Skin of body (tissue), 2 donors: ENCODE results near the gene ANKIB1. TPM values are rescaled to one million over a fixed set of nuclear protein-coding genes. Genes with fewer than 3 reads are reported as not detected.
"Not testable (repeated sequence)": the region's sequence is repeated elsewhere in the genome, so short reads cannot be mapped to it uniquely, and the experiment has no call there.

Experiments used
- DNase-seq: peaks from one replicate; lab custom pipeline; 2025; lab: John Stamatoyannopoulos, UW
- total RNA-seq: library from RNA; depleted of rRNA; stranded (reverse); fragments of >200 nt; gene quantifications from one replicate; pipeline ENCODE4 v1.2.3, GENCODE V29; 2014

The ANKIB1 gene
- total RNA-seq, 1 donor from 2014 or later = 38.7 TPM

DNA sequence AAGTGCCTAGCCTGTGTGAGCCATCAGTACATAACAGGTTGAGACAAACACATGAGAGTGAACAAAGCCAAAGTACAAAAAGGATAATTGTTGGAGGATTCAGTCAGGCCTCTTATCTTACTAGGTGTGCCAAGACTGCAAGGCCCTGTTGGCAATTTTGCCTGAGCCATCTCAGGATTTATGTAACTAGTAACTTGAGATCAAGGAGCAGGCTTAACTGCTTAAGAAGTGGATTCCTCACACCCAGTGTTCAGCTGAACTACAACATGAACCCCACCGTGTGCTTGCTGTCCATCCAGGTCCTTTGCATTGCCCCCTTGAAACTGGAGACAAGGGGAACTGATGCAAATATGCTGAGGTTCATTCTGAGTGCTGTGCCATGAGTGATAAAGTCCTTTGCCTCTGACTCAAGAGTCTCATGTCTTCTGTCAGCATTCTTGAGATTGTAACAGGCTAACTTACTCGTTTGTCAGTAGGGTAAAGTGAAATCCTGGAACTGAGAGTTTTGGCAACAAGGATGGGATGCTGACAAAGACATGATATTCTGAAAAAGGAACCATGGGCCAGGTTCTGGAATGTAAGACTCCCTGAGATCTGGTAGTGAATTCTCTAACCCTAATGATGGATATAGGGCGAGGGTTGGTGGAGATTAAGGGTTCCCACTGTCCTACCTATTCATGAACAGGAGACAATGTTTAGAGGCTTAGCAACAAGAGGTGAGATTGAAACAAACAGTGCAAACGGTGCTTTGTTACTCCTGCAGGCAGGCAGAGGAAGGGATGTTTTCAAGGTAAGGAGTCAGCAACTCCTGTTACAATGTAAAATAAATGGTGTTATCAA lies 157.4 kb downstream of the ANKIB1 start:
- no peak for DNase-seq

GRCh38 chr7:92403760-92404074 lies 157.9 kb downstream of the ANKIB1 start:
- no peak for DNase-seq

DNA sequence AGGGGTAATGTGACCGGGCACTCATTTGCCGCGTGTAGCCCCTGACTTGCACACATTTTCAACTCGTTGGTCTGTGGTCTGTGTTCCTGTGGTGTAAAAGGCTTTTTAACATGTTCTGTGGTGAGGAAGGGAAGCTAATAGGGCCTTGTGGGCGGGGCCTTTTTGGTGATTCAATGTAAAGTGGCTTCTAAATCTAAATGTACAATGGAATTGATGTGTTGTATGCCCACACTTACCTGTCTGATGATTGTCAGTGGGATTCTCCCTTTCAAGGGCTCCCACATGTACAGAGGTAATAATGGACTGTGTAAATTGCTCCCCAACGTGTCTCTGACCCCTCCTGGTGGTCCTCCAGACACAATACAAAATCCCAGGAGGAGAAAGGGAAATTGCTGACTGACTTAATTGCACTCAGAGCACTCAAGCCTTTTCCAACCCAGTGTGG lies 158.4 kb downstream of the ANKIB1 start:
- DNase-seq = no peak

DNA sequence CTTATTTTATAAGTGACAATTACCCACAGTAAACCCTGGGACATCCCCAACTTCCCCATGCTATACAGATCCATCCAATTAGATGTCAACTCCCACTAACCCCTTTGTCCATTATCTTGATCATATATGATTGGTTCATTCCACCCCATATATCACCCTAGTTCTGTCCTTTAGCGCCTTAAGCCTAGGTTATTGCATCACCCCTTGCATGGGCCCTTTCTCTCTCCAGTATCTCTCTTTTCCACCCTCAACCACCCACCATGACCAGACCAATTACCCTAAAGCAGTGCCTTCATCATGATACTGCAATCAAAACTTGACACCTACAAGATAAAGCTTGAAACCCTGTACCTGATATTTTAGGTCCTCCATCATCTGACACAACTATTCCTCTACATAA lies 163.6 kb downstream of the ANKIB1 start:
- DNase-seq = no peak

GRCh38 chr7:92410162-92410561 lies 164.4 kb downstream of the ANKIB1 start:
- not testable (repeated sequence) for DNase-seq

- no peak for DNase-seq
Measured at GRCh38 chr7:92412745-92413144, 167.0 kb downstream of the ANKIB1 start.

DNA sequence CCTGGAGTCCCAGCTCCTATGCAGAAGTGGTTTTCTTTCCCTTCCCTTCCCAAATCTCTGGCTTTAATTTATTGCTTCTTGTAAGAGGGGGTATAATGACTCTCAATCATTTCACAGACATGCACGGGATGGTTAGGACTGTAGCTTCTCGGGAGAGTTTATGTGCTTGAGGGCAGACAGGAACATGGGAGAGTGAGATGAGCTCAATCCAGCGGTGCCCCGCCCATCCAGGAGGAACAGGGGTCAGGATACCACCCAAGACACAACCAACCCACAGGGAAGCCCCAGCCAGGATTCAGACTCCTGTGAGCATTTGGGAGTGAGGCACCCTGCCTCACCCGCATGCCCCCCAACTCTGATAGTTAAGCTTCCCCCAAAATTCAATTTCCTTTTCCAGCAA lies 167.8 kb downstream of the ANKIB1 start:
- no peak for DNase-seq

DNA sequence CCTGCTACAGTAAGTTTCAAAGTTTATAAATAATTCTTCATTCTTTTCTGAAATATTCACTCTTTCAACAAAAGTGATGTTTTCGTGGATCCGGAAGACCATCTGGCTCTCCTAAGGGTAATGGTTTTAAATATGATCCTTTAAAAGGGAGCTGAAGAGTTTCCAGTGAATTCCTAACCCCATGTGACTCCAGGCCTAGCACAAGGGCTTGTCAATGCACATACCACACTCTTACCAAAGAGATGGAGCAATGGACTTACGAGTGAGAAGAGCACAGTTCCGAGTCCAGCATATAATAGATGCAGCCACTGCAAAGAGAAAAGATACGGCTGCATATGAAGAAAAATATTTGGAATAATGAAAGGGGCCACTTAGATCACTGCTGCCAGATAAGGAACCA lies 169.5 kb downstream of the ANKIB1 start:
- DNase-seq = no peak

DNA sequence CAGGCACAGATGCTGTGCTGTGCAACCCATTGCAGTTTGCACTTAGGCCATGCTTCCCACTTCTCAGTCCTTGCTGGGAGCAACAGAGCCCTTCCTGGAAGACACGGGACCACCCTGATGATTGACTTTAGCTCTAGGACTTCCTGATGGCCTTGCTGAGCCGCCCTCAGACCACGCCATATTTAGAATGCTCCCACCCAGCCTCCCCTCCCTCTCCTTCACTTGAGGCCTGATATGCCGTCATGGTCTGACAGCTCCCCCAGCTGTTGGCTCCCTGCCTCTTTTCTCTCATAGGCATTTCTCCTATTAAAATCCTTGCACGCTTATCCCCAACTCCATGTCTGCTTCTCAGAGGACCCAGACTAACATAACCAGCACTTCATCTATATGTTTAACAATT lies 172.1 kb downstream of the ANKIB1 start:
- no peak for DNase-seq

DNA sequence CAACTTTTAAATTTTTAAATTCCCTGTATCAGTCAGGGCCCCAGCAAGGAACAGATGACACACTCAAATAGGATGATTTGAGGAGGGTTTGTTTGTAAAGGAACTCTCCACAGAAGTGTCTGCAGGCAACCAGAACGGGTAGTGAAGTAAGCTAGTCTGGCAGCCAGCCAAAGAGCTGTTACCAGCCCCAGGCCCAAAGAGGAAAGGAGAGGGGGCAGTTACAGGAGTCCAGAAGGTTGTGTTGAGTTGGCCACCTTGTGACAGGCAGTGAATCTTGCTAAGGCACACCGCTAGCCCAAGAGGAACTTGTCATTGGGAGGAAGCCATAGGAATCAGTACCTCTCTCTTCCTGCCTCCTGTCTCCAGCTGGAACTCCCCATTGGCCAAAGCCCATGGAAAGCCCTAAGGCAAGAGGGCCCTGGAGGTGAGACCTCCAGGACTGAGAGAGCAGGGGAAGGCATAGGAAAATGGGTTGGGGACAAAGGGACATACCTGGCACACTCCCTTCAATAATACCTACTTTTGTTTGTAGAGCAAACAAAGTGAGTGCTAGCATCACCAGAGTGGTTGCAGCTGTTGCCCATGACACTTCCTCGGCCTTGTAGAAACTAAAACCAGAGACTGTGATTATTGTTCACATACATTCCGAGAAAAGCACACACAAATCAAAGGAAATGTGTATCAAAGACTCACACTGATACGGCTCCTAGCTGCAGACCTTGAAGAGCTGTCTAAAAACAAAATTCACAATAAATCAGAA lies 176.1 kb downstream of the ANKIB1 start:
- DNase-seq = no peak

DNA sequence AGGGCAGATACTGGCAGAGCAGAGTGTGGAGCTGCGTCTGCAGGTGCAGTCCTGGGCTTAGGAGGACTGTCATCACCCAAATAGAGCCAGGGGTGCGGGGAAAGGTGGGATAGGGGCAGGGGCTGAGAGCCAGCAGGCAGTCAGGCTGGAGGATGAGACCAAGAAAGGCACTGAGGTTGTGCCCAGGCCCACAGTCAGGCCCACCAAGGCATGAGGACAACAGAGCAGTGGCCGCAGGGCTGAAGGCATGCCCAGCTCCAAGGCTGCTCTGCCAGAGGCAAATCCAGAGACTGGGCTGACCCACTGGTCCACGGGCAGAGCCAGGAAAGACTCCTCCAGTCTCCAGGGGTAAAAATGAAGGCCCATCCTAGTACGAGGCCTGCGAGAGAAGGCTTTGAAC lies 177.2 kb downstream of the ANKIB1 start:
- DNase-seq = no peak

- no peak for DNase-seq
Measured at GRCh38 chr7:92423710-92424131, 177.9 kb downstream of the ANKIB1 start.

GRCh38 chr7:92425311-92425947 lies 179.7 kb downstream of the ANKIB1 start:
- no peak for DNase-seq

DNA sequence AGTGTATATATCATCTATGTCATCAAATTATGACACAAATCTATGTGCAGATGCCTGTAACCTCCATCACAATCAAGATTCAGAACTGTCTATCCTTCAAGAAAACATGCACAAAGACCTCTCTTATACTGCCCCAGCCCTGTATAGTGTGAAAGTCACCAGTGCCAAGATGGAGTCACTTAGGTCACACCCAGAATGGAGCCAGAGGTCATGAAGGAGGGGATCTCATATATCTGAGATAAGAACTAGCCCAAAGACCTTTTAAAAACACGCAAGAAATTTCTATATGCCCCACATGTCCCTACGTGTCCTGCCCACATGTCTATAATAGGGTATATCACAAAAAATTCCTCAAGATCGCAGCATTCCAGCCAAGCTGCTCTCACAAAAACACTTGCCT lies 181.4 kb downstream of the ANKIB1 start:
- DNase-seq = no peak

DNA sequence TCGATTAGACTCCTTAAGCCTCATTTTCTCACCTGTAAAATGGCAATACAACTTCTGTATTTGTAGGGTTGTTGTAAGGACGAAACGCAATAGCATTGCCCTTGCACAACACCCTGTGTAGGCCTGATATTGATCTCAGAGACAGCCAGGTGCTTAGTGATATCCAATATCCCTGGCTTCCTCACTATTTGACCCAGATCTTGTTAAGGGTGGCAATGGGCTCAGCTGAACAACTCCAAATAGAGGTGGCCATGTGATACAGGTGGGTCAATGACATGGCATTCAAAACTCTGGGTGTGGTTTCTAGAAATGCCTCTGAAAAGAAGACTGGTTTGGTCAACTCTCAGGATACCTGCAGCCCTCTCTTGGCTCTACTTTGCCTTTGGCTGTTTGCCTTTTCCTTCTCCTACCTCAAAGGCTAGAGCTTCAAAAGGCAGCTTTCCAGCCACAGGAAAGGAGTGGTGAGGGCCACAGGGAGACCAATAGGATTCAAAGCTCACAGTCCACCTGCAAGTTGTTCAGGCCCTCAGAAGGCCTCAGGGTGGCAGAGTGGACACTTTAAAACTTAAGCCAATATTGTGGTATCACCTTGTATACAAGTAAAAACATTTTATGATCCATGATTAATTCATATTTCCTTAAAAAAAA lies 186.6 kb downstream of the ANKIB1 start:
- no peak for DNase-seq

- DNase-seq = no peak
Measured at GRCh38 chr7:92433019-92433418, 187.2 kb downstream of the ANKIB1 start.

DNA sequence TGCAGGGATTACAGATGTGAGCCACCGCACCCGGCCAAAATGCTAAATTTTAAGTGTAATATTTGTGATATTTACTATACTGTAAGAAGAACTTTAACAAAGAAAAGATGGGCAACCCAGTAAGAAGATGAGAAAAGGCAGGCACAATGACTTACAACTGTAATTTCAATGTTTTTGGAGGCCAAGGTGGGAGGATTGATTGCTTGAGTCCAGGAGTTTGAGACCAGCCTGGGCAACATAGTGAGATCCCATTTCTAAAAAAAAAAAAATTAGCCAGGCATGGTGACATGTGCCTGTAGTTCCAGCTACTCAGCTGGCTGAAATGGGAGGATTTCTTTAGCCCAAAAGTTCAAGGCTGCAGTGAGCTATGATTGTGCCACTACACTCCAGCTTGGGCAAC lies 189.8 kb downstream of the ANKIB1 start:
- DNase-seq = no peak

- DNase-seq = no peak
Measured at GRCh38 chr7:92436612-92437445, 191.1 kb downstream of the ANKIB1 start.

DNA sequence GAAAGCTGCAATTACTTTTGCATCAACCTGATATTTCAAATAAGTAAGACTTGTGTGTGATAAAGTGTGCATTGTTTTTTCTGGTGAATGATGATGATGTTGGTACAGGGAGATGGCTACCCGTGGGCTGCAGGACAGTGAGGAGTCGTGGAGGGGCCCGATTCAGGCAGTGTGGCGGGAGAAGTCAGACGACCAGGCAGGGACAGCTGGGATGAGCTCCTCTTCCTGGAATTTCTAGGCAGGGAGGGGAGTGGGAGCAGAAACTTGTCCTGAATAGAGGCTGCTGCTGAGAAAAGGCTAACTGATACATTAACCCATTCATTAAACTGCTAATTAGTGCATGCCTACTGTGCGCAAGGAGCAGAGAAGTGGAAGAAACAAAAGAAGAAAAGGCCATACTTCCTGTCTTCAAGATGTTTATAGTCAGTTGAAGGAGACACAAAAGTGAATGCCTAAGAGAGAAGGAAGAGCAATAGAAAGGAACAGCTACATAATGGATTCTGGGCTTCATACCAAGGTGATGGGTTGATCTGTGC lies 192.2 kb downstream of the ANKIB1 start:
- DNase-seq = no peak

DNA sequence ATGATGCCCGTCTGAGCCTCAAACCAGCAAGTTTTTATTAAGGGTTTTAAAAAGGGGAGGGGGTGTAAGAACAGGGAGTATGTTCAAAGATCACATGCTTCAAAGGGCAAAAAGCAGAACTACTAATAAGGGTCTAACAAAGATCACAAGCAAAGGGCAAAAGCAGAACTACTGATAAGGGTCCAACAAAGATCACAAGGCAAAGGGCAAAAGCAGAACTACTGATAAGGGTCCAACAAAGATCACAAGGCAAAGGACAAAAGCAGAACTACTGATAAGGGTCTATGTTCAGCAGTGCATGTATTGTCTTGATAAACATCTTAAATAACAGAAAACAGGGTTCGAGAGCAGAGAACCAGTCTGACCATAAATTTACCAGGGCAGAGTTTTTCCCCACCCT lies 196.9 kb downstream of the ANKIB1 start:
- DNase-seq = not testable (repeated sequence)

- no peak for DNase-seq
Measured at GRCh38 chr7:92446869-92447344, 201.1 kb downstream of the ANKIB1 start.
